Activated CD8-positive, alpha-beta memory T cell treated with anti-CD3 and anti-CD28 coated beads for 24 hours (primary cell): Measurements from ENCODE around the gene ZFP91.
A peak's percentile ranks its signal among the peaks of the same experiment; 100 is the strongest.
"Not testable (repeated sequence)": the region's sequence is repeated elsewhere in the genome, so short reads cannot be mapped to it uniquely, and the experiment has no call there.

ENCODE experiments used
- DNase-seq: peaks from one replicate; pipeline ENCODE4 v3.0.0-alpha.2; 2020

The ZFP91 gene, protein sequence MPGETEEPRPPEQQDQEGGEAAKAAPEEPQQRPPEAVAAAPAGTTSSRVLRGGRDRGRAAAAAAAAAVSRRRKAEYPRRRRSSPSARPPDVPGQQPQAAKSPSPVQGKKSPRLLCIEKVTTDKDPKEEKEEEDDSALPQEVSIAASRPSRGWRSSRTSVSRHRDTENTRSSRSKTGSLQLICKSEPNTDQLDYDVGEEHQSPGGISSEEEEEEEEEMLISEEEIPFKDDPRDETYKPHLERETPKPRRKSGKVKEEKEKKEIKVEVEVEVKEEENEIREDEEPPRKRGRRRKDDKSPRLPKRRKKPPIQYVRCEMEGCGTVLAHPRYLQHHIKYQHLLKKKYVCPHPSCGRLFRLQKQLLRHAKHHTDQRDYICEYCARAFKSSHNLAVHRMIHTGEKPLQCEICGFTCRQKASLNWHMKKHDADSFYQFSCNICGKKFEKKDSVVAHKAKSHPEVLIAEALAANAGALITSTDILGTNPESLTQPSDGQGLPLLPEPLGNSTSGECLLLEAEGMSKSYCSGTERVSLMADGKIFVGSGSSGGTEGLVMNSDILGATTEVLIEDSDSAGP

DNA sequence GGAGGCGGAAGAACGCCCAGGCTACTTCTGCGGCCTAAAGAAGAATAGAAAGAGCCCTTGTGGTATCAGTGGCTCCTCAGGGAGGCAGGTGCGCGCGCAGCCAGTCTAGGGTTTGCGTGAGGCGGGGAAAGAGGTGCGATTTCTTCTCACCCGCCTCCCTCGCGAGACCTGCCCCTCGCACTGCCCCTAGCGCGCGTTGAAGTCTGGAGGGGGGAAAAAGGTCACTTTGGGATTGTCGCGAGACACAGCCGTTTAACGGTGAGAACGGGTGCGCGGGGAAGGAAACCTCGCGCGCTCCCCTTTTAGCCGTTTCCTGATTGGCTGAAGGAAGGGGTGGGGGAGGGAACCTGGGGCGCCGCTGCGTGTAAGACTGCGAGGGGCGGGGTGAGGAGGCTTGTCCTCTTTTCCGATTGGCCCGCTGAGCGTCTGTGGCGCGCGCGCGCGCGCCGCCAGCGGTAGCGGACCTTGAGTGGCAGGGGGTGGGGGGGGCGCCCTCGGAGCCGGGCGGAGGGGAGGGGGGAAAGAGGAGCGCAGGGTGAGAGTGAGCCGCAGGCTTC lies at the start of gene ZFP91:
Gene ZFP91, plus strand, starts transcription at position 429 of the 557 bp plus-strand sequence. CDS start 219 bp downstream, outside the sequence.
- DNase-seq, result peak; percentile 97

DNA sequence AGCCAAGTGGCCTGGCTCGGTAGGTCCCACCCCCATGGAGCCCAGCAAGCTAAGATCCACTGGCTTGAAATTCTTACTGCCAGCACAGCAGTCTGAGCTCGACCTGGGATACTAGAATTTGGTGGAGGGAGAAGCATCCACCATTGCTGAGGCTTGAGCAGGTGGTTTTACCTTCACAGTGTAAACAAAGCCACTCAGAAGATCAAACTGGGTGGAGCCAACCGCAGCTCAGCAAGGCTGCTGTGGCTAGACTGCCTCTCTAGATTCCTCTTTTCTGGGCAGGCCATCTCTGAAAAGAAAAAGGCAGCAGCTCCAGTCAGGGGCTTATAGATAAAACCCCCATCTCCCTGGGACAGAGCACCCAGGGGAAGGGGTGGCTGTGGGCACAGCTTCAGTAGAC lies 48.6 kb upstream of the ZFP91 start:
- no peak for DNase-seq

DNA sequence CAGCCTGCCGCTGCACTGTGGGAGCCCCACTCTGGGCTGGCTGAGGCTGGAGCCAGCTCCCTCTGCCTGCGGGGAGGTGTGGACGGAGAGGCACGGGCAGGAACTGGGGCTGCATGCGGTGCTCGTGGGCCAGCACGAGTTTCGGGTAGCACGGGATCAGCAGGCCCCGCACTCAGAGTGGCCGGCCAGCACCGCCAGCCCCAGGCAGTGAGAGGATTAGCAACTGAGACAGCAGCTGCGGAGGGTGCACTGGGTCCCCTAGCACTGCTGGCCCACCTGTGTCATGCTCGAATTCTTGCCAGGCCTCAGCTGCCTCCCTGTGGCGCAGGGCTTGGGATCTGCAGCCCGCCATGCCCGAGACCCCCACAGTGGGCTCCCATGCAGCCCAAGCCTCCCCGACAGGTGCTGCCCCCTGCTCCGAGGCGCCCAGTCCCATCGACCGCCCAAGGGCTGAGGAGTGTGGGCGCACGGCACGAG lies 47.0 kb upstream of the ZFP91 start:
- DNase-seq, result no peak

DNA sequence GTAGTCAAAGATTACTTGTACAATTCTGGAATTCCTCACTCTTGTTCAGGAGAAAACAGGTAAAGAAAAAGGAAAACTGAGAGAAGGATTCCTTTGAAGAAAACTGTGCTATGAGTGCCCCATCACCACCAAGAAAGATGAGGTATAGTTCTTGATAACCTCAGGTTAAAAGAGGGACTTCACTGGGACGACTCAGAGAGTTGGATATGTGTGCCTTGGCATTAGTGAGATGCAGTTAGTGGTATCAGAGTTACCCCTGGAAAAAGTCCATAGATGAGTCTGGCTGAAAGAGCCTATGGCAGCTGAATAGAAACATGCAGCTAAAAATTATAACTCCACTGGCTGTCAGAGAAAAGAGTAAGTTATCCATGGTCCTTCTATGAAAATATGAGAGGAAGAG lies 32.0 kb upstream of the ZFP91 start:
- DNase-seq, result no peak

DNA sequence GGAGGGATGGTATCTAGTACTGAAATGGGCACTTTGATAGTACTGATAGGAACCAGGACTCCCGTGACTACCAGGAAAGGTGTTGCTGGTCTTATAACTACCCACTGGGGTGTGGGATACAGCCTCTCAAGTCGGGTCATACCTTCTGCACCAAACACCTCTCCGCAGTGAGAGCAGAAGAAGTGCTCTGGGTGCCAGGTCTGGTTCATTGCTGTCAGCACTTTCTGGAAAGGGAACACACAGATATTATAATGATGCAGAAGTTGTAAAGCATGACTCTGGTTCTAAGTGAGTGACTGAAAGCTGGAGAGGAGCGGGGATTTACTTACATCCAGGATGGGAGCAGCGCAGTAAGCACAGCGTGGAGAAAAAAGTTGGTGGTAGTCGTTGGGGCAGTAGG lies 29.2 kb upstream of the ZFP91 start:
- DNase-seq, result no peak

DNA sequence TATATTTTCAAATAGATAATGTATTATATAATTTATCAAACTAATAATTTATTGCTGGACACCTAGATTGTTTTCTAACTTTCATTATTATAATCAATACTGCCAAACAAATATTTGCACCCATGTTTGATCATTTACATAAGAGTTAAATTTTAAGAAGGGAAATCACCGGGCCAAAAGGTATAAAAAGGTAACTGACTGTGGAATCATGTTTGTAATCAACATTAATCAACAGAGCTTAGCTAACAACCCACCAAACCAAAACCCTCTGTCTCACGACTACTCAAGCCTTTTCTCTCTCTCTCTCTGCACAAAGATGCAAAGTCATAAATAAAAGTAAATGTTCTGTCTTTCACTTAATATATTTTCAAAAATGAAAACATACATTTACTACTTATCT lies 18.0 kb upstream of the ZFP91 start:
- no peak for DNase-seq

DNA sequence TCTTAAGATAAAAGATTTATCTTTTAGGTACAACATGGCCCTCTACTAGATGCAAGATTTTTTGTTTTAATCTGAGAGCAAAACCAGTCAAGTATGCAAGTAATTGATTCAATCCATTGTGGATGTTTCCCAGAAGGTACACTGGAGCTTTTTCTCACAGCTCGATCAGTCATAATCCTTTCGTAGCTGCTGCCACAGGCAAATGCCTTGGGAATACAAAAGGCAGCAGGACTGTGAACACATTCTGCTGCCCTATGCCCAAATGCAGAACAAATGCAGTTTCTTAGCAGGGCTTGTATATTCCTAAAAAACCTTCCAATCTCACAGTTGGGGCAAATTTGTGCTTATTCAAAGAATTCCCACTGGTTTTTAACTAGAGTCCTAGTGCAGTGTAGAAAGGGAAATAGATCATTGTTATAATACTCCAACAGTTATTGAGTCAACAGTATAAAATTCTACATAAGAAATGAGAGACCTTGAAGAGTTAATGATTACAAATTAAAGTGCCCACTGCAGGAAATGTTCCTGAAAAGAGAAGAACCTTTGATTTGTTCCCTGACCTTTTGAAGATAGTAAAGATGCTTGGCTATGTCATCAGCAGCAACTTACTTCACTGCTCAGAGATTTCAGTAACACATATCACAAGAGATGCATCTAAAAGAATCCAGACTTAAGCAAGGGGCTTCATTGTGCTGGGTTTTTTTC lies 17.3 kb upstream of the ZFP91 start:
- DNase-seq, result no peak

DNA sequence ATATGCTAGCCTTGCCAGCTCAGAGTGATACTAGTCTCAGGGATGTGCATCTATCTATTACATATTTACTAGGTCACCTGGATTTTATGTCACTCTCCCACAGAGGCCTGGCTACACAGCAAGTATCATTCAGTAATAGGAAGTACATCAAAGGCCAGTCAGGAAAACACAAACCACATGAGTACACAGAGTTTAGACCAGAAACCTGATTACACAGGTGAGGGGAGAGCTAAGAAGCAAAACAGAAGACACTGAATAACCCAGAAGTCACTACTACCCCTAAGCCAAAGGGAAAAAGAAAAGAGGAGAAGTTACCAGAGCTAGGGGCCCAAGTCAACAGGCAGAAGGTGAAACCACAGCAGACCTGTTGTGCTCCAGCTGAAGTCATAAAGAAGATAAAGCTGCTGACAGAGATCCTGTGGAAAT lies 16.5 kb upstream of the ZFP91 start:
- DNase-seq, result no peak

DNA sequence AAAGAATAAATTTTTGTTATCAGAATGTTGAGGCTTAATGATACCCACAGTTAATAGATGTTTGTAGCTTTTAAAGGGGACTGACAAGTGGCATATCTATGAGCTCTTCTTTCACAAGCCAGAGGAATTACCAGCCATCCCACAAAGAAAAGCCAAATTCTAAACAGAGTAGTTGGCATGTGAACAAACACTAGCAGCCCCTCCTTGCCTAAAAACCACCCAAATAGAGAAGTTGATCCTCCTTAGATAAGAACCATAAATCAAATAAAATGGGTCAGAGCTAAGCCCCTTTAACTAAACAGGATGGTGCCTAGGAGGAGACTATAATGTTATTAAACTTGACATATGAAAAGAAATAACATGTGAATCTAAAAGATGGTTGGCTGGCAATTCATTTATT lies 14.6 kb upstream of the ZFP91 start:
- no peak for DNase-seq

DNA sequence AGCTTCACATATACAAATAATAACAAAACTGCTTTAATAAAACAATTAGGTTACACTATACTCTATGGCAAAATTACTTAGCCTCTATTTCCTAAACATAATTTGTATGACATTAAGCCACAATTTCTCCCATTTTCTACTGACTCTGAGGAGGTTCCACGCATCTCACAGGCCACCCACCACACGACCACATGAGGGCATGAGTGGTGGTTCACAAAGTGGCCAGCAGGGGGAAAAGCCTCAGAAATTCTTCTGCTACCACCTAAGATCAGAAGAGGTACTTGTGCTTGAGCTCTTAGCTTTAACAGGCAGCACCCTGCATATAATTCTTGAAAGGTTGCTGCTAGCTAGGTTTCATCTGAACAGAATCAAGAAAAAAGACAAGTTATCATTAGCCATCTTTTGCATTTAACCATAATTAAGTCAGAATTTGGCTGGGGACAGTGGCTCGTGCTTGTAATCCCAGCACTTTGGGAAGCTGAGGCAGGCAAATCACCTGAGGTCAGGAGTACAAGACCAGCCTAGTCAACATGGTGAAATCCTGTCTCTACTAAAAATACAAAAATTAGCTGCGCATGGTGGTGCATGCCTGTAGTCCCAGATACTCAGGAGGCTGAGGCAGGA lies 10.9 kb upstream of the ZFP91 start:
- peak; percentile 86 for DNase-seq

DNA sequence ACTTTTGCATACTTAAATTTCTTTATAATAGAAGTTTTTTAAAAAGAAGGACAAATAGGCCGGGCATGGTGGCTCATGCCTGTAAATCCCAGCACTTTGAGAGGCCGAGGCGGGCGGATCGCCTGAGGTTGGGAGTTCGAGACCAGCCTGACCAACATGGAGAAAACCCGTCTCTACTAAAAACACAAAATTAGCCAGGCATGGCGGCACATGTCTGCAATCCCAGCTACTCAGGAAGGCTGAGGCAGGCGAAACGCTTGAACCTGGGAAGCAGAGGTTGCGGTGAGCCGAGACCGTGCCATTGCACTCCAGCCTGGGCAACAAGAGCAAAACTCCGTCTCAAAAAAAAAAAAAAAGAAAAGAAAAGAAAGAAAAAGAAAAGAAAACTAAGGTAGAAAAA lies 6.0 kb upstream of the ZFP91 start:
- DNase-seq, result not testable (repeated sequence)

DNA sequence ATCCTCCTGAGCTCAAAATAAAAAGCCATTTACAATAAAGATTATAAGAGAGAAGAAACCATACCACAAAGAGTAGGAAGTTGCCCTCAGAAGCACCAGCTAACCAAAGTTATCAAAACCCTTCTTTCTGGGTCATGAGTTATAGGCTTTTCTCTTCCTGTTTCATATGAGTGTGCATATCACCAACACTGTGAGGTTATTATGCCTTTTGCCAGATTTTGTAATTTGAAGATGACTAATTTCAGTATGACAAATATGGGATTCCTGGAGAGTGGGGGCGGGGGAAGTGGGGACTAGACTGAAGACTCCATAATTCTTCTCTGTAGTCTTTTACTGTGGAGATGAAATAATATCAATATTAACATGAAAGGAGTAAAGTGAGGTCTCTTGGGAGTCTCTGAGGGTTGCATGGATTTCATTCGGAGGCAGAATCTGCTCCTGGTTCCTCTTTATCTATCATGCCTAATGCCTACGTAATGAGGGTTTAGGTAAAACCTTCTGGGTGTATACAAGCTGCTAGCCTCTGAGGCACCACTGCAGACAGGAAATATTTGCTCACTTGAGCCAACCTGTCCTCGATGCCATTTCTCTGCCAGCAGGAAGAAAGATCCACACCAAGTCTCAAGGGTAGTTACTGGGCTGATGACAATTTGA lies 5.3 kb upstream of the ZFP91 start:
- peak; percentile 83 for DNase-seq

DNA sequence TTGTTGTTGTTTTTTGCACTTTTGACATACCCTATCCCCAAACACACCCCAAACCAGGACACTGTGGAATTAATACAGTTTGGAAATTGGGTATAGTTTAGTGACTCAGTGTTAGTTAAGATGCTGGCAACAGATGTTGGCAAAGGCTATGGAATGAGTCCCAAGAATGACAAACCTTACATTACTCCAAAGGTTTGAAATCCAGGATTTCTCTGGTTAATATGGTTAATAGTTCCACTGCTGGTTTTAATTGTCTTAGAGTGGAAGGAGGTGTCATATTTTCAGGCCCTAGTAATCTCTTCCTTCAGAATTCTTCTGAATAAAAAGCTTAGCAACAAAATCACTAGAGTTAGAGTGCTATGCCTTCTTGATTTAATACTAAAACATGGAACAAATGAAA lies 4.0 kb upstream of the ZFP91 start:
- DNase-seq, result no peak

DNA sequence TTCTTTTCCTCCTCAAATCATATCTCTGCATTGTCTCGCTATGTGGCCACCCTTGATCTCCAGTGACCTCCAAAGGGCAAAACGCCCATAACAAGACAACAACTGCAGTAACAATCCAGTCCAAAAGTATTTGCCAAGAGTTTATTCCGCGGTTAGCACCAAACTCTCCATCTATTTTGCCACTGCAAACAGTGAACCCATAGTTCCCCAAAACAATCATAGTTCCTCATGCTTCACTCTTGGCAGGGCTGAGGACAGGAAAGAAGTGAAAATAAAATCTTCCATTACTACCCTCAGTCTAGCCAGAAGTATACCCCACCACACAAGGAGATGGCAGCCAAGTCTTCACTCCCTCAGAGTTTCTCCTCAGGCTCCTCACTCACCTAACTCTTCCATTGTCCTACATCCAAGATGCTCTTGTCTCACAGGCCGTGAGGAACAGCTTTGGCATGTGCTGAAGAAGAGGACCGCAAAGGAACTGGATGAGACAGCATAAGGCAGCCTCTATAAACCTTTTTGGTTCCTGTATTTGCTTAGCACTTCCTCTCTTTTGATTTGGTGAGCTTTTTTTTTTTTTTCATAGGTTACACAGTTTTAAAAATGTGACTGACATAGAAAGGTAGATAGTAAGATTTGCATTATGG lies 3.4 kb upstream of the ZFP91 start, which contains the start of gene LPXN:
Gene LPXN, minus strand, starts transcription at position 480 of the 644 bp plus-strand sequence. Its CDS starts 84 bp downstream, at position 396.
- DNase-seq, result peak; percentile 82

DNA sequence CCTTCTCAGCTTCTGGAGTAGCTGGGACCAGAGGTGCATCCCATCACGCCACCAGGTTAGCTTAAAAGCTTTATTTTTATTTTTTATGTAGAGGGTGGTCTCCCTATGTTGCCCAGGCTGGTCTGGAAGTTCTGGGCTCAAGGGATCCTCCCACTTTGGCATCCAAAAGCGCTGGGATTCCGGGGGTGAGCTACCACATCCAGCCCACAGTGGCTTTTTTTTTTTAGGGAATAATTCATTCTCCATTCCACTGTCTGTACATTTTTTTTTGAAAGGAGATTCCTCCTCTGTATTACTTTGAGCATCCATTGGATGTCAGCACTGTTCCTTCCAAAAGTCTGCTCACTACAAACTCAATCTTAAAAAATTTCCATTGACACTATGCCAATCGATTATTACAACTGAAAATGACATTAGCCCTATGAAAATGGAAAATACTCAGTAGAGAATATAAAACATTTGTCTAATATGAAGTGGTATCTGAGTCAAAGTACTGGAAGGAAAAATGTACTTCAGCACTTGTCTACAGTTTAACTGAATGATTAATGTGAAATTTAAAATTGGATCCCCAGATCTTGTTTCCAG lies 1.9 kb upstream of the ZFP91 start:
- DNase-seq, result no peak

DNA sequence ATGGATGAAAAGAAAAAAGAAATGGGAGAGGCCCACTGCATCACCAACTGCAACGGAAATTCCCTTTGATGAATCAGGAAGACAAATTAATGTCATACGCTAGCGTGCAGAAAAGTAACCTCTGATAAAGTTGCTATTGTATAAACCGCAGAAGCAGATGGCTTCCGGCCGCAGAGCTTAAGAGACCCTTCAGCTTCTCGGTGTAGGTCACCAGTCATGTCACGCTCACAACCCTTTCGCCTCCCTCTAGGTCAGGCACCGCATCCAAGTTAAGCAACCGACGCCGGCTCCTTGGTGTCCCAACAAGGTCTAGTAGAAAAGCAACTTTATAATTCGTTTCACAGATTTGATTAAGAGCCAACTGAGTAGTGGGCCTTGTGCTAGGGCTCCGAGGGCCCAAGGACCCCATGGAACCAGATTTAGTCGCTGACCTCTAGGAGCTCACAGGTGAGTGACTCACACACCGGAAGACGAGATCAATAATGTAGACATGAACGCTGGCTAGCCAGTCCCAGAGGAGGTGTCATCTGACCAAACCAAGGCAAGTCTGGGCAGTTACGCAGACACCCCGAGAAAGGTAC lies 1.2 kb upstream of the ZFP91 start:
- DNase-seq, result peak; percentile 93

DNA sequence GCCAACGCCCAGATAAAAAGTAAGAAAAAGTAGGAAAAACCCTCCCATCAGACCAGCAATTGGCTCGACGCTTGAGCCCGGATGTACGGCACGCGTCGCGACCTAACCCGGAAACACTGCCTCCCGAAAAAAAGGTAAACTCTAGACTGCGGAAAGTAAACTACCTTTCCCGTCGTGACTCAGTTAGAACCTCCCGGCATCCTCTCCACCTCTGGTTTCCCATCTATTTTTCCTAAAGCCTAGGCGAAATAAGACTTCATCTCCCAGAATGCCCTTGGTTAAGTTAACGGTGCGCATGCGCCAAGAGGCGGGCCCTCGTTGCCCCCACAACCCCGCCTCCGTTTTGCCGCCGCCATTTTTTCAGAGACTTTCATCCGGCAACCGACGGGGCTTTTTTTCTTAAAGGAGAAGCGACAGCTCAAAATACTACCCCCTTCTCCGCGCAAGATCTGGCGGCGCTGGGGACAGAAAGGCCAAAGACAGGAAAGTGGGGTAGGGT lies 678 bp upstream of the ZFP91 start:
- peak; percentile 95 for DNase-seq

DNA sequence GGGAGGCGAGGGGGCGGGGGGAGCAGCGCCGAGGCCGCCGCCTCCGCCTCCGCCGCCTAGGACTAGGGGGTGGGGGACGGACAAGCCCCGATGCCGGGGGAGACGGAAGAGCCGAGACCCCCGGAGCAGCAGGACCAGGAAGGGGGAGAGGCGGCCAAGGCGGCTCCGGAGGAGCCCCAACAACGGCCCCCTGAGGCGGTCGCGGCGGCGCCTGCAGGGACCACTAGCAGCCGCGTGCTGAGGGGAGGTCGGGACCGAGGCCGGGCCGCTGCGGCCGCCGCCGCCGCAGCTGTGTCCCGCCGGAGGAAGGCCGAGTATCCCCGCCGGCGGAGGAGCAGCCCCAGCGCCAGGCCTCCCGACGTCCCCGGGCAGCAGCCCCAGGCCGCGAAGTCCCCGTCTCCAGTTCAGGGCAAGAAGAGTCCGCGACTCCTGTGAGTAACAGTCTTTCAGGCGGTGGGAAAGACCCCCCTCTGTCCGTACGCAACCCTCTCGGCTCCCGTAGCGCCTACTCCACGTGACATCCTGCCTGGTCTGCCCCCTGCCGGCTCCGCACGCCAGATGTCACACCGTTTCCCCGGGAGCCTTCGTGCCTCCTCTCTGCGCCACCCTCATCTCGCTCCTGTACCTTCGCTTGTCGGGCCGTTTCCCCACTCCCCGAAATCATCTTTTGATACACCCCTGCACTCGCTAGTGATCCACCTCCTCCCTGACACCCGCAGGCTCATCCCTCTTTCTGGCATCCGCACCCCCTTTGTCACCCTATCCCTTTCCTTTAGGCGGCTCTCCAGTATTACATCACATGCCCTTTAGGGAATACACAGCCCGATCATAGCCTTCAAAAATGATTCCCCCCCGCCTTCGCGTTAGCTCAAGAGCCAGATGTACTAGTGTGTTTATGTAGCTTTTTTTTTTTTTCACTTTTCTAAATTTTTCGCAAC lies 598 bp downstream of the ZFP91 start:
- DNase-seq, result peak; percentile 94

DNA sequence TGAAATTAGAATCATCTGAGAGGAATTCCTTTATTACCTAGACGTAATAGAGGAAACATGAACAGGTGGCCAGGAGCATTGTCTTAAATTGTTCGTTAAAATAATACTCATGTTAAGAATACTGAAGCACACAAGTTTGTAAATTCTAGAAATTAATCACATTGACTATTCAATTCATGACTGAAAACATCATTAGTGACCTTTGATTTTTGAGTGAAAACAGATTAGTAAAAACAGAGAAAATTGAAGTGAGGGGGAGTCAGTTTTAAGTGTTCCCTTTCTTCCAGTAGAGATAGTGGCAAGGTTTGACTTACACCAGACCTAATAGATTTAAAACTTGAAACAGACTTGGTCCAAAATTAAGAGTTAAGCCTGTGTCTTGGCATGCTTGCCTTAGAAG lies 1.4 kb downstream of the ZFP91 start:
- DNase-seq, result no peak

DNA sequence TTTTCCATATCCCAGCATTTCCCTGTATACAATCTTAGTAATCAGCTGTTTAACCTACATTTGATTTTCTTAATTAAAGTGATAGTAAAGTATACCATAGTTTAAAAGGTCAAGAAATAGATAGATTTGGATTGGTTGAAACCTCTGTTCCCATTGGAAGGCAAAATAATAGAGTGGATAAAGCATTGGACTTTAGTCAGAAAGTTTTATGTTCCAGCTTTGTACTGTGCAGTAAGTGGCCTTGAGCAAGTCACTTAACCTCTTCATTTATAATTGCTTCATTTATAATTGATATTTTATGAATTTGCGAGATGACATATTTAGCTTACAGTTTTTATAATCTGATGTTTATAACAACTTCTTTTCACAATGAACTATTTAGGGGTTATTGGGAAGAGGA lies 3.6 kb downstream of the ZFP91 start:
- DNase-seq, result no peak
